Mononuclear cell (primary cell): ENCODE measurements around the gene BRD1. TPM values are rescaled to one million over a fixed set of nuclear protein-coding genes. Genes with fewer than 3 reads are reported as not detected.

Experiments
- H3K27me3 ChIP-seq: 2 replicates; pipeline ENCODE4 v1.6.0; 2011; ENCODE audit warnings: low read length, control low read depth; ENCODE audit not compliant: insufficient read depth
- H3K4me1 ChIP-seq: 2 replicates; pipeline ENCODE4 v1.5.1; 2011; ENCODE audit warnings: mild to moderate bottlenecking, low read length, control low read depth; ENCODE audit not compliant: insufficient read depth
- H3K4me3 ChIP-seq: 2 replicates; pipeline ENCODE4 v1.5.1; 2011; ENCODE audit warnings: mild to moderate bottlenecking, low read length, moderate library complexity
- H3K9me3 ChIP-seq: 2 replicates; pipeline ENCODE4 v1.5.1; 2011; ENCODE audit warnings: low read depth, mild to moderate bottlenecking, control low read depth, low read length
- total RNA-seq: library from RNA; depleted of rRNA; stranded (reverse); fragments of >200 nt; gene quantifications from one replicate; pipeline ENCODE4 v1.2.3, GENCODE V29; 2012

BRD1 gene
- total RNA-seq, 1 donor, result 85.1 TPM

DNA sequence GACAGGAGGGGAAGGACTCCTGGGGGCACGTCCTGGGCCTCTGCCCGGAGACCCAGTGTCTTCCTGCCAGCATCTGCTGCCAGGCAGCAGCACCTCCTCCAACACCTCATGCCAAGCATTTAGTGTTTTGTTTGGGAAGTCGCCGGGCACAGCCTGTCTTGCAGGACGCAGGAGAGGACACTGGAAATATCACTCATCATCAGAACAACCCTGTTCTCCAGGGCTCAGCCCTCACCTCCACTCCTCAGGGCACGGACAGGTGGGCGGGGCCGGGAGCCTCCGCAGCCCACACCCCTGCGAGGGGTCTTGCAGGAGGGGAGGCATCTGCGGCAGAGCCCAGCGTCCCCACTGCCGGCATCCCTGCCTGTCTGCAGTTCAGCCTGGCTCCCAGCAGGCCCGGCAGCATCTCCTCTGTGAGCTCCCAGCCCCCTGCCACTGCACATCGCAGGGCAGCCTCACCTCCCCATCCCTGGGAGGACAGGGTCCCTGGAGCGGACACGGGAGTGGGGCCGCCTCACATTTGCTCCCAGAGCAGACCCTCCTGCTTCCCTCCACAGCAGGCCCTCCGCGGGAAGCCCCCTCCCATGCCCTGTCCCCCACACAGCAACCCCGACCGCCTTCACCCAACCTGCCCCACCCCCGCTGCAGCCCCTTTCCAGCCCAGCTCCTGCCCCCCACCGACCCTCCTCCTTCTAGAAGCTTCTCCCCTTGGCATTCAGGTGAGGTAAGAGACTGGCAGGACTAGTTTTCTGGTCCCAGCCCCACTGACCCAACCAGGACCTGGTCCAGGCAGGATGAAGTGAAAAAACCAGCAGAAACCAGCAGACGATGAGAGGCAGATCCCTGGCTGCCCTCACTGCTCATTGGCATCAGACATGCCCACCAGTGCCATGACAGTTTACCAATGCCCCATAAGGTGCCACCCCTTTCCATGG, 72.7 kb downstream of the BRD1 start:
- Histone ChIP-seq H3K27me3 (no peaks in the 10 kb centered on the region), H3K4me1 (no peaks in the 10 kb centered on the region), H3K9me3 (no peaks in the 10 kb centered on the region), H3K4me3 (no peak overlapping the region)

DNA sequence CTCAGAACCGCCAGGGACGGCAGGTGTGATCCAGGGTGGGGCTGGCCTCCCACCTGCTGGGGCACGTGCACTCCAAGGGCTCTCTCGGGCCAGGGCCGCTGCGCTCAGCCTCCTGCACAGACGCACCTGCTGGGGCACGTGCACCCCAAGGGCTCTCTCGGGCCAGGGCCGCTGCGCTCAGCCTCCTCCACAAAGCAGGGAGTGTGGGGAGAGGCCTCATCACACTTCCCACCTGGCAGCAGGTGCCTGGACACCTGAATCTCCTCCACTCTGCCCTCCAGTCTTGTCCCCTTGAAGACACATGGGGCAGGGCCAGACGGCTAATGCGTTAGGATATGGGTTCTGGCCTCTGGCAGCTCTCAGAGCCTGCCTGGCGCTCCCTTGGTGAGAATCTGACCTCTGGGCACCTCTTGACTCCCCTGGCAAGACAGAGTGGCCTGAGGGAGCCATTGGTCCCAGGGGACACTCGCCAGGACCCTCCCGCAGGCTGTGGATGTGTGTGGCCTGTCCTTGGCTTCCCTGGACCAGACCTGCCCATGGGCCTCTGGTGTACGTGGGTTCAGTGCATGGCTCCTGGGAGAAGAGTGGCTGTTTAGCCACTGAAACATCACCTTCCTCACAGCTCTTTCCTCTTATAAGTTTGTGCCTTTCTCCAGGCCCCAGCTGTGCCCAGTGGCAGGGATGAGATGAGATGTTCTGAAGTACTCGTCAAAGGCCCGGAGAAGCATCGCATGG, 73.5 kb downstream of the BRD1 start:
- no peaks in the 10 kb centered on the region for H3K9me3 ChIP-seq
- no peaks in the 10 kb centered on the region for H3K27me3 ChIP-seq
- no peaks in the 10 kb centered on the region for H3K4me1 ChIP-seq
- H3K4me3 ChIP-seq, result no peak overlapping the region

DNA sequence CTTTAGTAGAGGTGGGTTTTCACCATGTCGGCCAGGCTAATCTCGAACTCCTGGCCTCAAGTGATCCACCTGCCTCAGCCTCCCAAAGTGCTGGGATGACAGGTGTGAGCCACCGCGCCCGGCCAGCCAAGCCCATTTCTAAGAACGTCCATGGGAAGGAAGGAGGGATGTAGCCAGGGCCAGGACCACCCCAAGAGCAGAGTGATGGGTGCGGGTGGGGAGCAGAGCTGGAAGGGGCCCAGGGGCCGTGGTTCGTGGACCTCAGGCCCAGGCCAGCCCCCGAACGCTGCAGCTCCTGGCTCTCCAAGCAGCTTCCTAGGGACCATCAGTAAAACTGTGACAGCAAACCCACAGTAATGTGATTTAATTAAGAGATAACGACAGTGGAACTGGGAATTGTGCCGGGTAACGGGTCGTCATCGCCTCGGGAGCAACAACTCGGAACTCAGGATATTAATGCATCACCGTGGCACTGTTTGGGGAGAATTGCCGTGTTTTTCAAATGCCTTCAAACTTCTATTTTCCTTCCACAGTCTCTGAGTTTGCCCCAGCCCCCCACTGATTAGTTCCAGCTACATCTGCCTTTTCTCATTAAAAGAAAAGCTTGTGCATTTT, 74.3 kb downstream of the BRD1 start:
- Histone ChIP-seq H3K4me3 (no peak overlapping the region), H3K4me1 (no peaks in the 10 kb centered on the region), H3K9me3 (no peaks in the 10 kb centered on the region), H3K27me3 (no peaks in the 10 kb centered on the region)

DNA sequence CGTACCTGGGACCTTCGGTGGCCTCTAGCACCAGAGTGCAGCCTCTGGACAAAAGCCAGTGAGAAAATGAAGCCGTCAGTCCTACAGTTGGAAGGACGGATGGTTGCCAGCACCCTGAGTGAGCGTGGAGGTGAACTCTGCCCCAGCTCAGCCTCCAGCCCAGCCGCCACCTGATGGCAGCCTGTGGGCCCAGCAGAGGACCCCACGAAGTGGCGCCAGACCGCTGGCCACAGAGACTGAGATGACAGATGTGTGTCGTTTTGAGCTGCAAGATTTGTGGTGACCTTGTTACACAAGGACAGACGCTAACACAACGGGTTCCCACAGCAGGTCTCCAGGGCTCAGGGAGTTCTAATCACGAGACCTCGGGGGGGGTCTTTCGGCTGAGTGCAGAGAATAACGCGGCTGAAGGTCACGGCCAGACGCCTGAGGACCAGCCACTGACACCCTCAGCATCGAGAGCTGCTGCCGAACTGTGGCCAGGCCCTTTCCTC, 75.0 kb downstream of the BRD1 start:
- Histone ChIP-seq H3K4me1 (no peaks in the 10 kb centered on the region), H3K9me3 (peaks cover 3% of the 10 kb centered on the region), H3K27me3 (no peaks in the 10 kb centered on the region), H3K4me3 (no peak overlapping the region)

DNA sequence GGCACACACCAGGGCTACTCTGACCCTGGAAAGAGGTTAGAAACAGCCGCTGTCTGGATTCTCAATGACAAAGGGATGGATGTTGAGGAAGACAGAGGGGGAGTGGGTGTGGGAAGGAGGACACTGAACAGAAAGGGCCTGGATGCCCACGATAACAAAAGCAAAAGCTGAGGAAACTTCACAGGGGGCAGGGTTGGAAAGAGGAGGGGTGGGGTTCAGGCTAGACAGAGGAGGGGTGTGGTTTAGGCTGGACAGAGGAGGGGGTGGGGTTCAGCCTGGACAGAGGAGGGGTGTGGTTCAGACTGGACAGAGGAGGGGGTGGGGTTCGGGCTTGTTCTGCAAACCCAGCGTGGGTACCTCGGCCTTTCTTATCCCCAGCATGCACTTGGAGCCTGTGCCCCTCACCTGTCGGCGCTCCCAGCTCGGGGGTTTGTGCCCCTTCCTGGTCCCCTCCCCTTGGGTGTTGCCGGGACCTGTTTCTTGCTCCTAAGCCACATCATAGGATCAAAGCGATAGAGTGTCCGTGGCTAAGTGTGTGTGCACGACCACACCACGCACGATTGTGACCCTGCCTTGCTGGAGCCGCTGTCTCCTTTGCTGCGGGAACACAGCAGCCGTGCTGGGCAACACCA, 75.6 kb downstream of the BRD1 start:
- peaks cover 8% of the 10 kb centered on the region for H3K9me3 ChIP-seq
- H3K4me1 ChIP-seq, result no peaks in the 10 kb centered on the region
- H3K4me3 ChIP-seq, result no peak overlapping the region
- H3K27me3 ChIP-seq, result no peaks in the 10 kb centered on the region

DNA sequence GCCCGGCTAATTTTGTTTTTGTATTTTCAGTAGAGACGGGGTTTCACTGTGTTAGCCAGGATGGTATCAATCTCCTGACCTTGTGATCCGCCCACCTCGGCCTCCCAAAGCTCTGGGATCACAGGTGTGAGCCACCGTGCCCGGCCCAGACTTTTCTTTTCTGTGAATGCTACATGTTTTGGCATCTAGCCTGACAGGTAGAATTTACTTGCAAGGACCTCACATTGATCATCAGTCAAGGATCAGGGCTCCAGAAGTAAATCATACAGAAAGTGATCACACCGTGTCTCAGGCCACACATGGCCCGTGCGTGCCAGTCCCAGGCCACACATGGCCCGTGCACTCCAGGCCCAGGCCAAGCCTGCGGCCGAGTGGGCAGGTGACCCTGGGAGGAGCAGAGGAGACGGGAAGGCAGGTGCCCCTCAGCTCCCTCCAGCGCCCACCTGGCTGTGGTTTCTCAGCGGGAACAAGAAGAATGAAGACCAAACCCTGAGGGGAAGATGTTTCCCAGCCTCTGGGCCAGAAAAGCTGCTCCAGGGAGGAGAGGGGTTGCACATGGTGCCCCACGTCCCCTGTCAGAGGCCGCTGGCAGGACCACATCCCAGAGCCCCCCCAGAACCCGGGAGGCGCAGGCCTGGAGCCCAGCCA, 76.2 kb downstream of the BRD1 start:
- Histone ChIP-seq H3K27me3 (no peaks in the 10 kb centered on the region), H3K4me1 (no peaks in the 10 kb centered on the region), H3K9me3 (peaks cover 14% of the 10 kb centered on the region), H3K4me3 (no peak overlapping the region)

DNA sequence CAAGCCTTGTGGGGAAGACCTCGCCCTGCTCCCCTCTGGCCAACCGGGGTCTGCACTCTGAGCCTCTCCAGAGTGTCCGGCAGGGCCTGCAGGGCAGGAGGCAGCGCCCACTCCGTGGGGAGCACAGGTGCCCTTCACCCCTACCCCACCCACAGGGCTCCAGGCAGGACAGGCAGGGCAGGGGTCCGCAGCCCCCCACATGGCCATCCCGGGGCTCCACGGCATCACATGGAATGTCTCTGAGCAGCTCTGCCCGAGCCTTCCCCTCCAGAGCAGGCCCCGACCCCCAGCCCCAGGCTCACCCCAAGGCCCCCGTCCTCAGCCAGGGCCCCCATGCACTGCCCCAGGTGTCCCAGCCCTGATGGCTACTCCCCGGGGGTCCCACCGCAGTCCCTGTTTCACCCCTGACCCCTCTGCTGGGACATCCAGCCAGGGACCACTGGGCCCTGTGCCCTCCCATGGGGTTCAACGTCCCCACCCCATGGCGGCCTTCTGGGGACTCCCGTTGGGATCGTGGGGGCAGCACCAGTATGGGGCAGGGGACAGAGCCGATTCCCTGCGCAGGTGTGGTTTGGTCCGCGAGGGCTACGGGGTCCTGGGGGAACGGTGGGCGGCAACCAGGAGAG, 77.7 kb downstream of the BRD1 start:
- Histone ChIP-seq H3K27me3 (no peaks in the 10 kb centered on the region), H3K4me3 (no peak overlapping the region), H3K9me3 (peaks cover 29% of the 10 kb centered on the region), H3K4me1 (no peaks in the 10 kb centered on the region)

DNA sequence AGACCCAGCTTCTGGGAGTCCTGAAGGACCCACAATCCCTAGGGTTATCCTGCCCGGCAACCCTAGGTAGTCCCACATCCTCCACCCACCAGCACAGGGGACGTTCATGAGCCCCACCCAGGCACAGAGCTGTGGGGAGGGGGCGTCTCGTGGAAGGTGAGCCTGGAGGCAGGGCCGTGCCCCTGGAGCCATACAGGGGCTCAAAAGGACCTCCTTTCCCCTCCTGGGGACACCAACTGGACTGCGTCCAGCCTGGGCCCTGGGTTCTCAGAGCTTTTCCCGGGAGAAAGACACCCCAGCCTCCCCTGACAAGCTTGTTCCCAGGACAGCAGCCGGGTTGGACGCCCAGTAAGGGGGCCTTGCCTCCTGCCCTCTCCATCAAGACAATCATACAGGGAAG, 78.4 kb downstream of the BRD1 start:
- Histone ChIP-seq H3K4me1 (no peaks in the 10 kb centered on the region), H3K4me3 (no peak overlapping the region), H3K9me3 (peaks cover 33% of the 10 kb centered on the region), H3K27me3 (no peaks in the 10 kb centered on the region)

DNA sequence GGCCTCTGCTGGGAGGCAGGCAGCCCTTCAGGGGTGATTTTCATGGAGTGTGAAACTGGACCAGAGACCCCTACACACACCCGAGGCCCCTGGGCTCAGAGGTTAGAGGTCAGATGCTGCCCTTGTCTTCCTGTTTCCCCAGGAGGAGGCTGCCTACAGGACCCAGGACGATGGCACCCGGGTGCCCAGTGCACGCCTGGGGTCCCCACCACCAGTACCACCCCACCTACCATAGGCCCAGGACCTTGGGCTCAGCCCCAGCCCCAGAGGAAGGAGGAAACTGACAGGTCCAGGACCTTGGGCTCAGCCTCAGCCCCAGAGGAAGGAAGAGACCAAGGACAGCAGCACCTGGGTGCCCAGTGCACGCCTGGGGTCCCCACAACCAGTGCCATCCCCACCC, 79.2 kb downstream of the BRD1 start:
- no peaks in the 10 kb centered on the region for H3K4me1 ChIP-seq
- no peaks in the 10 kb centered on the region for H3K27me3 ChIP-seq
- peaks cover 33% of the 10 kb centered on the region for H3K9me3 ChIP-seq
- H3K4me3 ChIP-seq, result no peak overlapping the region

DNA sequence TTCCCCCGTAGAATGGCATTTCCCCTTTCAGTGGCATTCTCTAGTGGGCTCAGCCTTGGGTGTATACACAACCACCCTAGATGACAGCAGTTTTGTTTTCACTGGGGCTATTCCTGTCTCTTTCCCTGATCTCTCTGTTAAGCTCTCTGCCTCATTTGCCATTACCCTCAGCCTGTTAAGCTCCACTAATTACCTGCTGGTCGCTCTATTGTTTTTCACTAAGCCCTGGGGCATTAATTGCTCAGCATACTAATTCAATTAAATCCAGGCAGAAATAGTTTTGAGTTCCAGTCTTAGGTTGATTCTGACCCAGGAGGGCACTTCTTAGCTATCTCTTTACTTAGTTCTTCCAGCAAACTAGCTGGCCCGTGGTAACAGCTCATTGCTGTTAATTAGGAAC, 80.0 kb downstream of the BRD1 start:
- H3K4me3 ChIP-seq, result no peak overlapping the region
- peaks cover 33% of the 10 kb centered on the region for H3K9me3 ChIP-seq
- H3K27me3 ChIP-seq, result no peaks in the 10 kb centered on the region
- no peaks in the 10 kb centered on the region for H3K4me1 ChIP-seq

DNA sequence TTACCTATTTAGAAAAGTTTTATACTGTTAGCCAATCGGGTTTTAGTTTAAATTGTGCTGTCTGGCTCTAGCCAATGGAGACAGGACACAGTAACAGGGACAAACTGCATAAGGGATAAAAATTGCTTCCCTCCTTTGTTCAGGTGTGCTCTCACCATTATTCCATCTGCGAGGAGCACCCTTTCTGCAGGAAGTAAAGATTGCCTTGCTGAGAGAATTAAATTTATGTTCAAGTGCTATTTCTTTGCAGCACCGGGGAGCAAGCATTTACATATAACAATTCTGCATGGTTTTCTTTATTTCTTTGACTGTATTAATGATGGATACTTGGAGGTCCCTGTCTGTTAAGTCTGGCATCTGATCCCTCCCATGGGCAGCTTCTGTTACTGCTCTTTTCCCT, 80.5 kb downstream of the BRD1 start:
- Histone ChIP-seq H3K9me3 (peaks cover 33% of the 10 kb centered on the region), H3K27me3 (no peaks in the 10 kb centered on the region), H3K4me1 (no peaks in the 10 kb centered on the region), H3K4me3 (no peak overlapping the region)

DNA sequence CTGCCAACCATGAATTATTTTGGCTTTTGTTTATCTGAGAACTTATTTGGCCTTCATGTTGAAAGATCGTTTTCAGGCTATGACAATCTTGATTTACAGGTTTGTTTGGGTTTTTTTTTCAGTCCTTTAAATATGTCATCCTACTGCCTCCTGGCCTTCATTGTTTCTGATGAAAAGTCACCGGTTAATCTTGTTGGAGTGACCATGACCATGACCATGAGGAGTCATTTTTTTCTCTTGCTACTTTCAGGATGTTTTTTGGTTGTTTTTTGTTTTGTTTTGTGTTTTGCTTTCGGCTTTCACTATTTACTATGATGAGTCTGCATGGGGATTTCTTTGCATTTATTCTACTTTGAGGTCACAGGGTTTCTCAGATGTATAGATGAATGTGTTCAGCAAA, 81.6 kb downstream of the BRD1 start:
- H3K27me3 ChIP-seq, result peaks cover 8% of the 10 kb centered on the region
- peaks cover 33% of the 10 kb centered on the region for H3K9me3 ChIP-seq
- no peaks in the 10 kb centered on the region for H3K4me1 ChIP-seq
- no peak overlapping the region for H3K4me3 ChIP-seq

DNA sequence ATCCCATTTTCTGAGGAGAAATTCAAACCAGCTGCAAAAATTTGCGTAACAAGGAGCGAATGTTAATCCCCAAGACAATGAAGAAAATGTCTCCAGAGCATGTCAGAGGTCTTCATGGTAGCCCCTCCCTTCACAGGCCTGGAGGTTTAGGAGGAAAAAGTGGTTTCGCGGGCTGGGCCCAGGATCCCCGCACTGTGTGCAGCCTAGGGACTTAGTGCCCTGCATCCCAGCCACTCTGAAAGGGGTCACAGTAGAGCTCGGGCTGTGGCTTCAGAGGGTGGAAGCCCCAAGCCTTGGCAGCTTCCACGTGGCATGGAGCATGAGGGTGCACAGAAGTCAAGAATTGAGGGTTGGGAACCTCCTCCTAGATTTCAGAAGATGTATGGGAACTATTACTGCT, 87.4 kb downstream of the BRD1 start:
- Histone ChIP-seq H3K4me3 (no peak overlapping the region), H3K4me1 (no peaks in the 10 kb centered on the region)

DNA sequence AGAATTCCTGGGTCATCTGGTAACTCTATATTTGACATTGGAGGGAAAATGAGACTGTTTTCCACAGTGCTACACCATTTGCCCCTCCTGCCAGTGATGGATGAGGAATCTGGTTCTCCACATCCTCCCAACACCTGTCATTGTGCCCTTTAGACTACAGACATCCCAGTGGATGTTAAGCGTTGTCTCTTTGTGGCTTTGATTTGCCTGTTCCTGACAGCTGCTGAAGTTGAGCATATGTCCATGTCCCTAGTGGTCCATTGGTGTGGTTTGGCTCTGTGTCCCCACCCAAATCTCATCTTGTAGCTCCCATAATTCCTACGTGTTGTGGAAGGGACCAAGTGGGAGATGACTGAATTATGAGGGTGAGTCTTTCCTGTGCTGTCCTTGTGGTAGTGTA, 88.5 kb downstream of the BRD1 start:
- Histone ChIP-seq H3K4me3 (no peak overlapping the region), H3K4me1 (no peaks in the 10 kb centered on the region), H3K27me3 (peaks cover 9% of the 10 kb centered on the region), H3K9me3 (no peaks in the 10 kb centered on the region)

More for the DNA sequence above, 87.4 kb downstream of the BRD1 start:
- peaks cover 7% of the 10 kb centered on the region for H3K9me3 ChIP-seq
- H3K27me3 ChIP-seq, result peaks cover 9% of the 10 kb centered on the region
